Colonic mucosa (tissue), 4 donors: ENCODE results near the gene APOH. TPM values are rescaled to one million over a fixed set of nuclear protein-coding genes. Genes with fewer than 3 reads are reported as not detected.

Experiments
- DNase-seq: peaks from one replicate; pipeline ENCODE4 v3.0.0-alpha.2; 2020
- H3K27ac ChIP-seq: fragments of 200-600 bp; one replicate; pipeline ENCODE4 v1.8.0; 2021
- H3K27me3 ChIP-seq: fragments of 200-600 bp; one replicate; pipeline ENCODE4 v1.8.0; 2021
- H3K36me3 ChIP-seq: fragments of 200-600 bp; one replicate; pipeline ENCODE4 v1.8.0; 2021
- H3K4me1 ChIP-seq: fragments of 200-600 bp; one replicate; pipeline ENCODE4 v1.8.0; 2021; ENCODE audit warnings: mild to moderate bottlenecking
- H3K4me3 ChIP-seq: fragments of 200-600 bp; one replicate; pipeline ENCODE4 v1.8.0; 2021
- H3K9ac ChIP-seq, 2 donors: one replicate each; pipeline ENCODE4 v1.7.0; 2013; ENCODE audit warnings: control low read depth in 2 of 2, low read depth in 2 of 2, low read length in 2 of 2
- H3K9me3 ChIP-seq: fragments of 200-600 bp; one replicate; pipeline ENCODE4 v1.8.0; 2021
- intact Hi-C: fragments of 100-400 bp; cut with DNase I; formaldehyde crosslinking; loops from one replicate; pipeline ENCODE4 v1.14.1; 2022
- total RNA-seq, 2 donors: library from RNA; stranded (reverse); fragmentation: NEBNext Ultra II Directional in 1 of 2; extraction: Animal tissue kit (Norgen Biotek cat#: 25700) in 1 of 2; gene quantifications; one replicate each; pipeline ENCODE4 v1.2.1, GENCODE V29; 2021
- TF ChIP-seq, protein P1 (sequence below): fragments of 200-600 bp; IDR thresholded peaks from one replicate; pipeline ENCODE4 v1.8.0; 2022; ENCODE audit warnings: antibody characterized with exemption, mild to moderate bottlenecking
- donor health status: healthy.
- donor health status: DM: no; HTN: no; CAD: no.
- donor health status: DM: no; HTN: no; CAD: no.

Gene APOH
- total RNA-seq, 2 donors from 2014 or later = 1.1 to 5.1 TPM

DNA sequence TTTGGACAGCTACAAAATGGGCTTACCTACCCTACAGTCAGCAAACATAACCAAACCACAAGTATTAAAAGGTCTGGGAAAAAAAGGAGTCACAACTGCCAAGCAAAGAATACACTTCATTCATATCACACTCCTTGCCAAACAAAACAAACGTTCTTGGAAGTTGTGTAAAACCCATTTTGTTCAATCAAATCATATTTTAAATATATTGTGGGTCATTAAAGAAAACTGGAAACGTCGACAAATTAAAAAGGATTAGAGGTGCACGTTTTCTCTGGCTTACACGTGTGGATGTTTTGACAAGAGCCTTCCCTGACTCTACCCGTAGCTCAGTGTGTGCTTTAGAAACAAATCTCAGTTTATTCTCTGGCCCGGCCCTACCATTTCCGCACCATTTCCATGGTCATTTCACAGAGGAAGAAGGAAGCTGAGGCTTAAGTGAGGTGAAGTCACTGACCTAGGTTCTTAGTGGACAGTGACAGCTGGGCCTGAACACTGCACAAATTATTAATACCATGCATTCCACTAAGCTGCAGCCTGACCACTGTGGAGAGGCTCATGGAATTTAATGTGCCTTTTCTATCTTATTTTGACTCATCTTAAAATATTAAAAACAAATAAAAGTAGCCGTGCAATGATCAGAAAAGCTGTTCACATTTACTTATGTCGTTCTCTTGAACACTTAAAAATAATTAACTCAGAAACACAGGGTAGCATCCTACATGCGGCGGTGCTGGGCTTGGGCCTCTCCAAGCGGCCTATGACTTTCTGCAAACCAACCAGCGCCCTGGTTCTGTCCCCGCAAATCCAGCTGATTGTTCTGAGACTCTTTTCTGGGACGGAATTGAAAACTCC, 38.2 kb downstream of the APOH start:
- peak; percentile 23 for DNase-seq
- TF ChIP-seq, protein P1, sequence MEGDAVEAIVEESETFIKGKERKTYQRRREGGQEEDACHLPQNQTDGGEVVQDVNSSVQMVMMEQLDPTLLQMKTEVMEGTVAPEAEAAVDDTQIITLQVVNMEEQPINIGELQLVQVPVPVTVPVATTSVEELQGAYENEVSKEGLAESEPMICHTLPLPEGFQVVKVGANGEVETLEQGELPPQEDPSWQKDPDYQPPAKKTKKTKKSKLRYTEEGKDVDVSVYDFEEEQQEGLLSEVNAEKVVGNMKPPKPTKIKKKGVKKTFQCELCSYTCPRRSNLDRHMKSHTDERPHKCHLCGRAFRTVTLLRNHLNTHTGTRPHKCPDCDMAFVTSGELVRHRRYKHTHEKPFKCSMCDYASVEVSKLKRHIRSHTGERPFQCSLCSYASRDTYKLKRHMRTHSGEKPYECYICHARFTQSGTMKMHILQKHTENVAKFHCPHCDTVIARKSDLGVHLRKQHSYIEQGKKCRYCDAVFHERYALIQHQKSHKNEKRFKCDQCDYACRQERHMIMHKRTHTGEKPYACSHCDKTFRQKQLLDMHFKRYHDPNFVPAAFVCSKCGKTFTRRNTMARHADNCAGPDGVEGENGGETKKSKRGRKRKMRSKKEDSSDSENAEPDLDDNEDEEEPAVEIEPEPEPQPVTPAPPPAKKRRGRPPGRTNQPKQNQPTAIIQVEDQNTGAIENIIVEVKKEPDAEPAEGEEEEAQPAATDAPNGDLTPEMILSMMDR = no peak
- Histone ChIP-seq H3K9me3 (no peaks in the 10 kb centered on the region), H3K36me3 (no peaks in the 10 kb centered on the region), H3K27ac (peak overlapping the region; percentile 20), H3K4me3 (peak overlapping the region; percentile 90), H3K9ac (peak overlapping the region; percentile 37 to 55), H3K4me1 (no peaks in the 10 kb centered on the region), H3K27me3 (no peaks in the 10 kb centered on the region)
- intact Hi-C loops = no loop called here

DNA sequence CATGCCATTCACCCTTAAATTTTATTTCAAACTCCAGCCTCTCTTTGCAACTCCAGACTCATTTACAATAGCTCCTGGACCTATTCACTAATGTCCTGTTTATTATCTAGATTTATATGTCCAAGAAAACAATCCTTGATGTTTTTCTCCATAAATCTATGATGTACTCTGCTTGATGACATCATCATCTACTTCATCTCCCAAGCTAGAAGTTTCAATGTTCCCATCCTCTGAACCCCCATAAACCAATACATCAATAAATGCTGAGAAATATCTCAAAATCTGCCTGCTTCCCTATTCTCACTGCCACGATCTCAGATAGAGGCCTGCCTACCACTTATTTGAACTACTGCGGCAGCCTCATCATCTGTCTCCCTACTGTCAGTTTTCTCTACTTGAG, 41.5 kb downstream of the APOH start:
- Histone ChIP-seq H3K9me3 (no peaks in the 10 kb centered on the region), H3K4me1 (no peaks in the 10 kb centered on the region), H3K4me3 (no peak overlapping the region), H3K9ac (no peak overlapping the region), H3K27ac (no peak overlapping the region), H3K36me3 (no peaks in the 10 kb centered on the region), H3K27me3 (no peaks in the 10 kb centered on the region)
- TF ChIP-seq, protein P1 = no peak
- DNase-seq = no peak
- intact Hi-C loops = no loop called here

DNA sequence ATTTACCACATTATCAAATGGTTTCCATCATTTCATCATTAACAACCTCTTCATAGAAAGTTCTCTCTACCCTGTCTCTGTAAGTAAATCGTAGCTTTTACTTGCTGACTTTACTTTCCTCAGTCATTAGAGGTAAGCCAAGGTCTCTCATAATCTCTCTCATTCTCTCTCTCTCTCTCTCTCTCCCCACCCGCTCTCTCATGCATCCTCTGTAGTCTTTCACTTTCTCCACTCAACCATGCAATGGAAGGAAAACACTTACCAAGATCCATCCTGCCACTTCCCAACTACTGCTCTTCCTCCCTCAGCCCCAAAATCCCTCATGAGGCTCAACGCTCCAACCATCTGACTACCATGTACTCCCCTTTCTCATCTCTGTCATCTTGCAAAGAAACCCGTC, 43.4 kb downstream of the APOH start:
- Histone ChIP-seq H3K9me3 (no peaks in the 10 kb centered on the region), H3K4me3 (no peak overlapping the region), H3K9ac (no peak overlapping the region), H3K36me3 (no peaks in the 10 kb centered on the region), H3K27me3 (no peaks in the 10 kb centered on the region), H3K27ac (no peak overlapping the region), H3K4me1 (no peaks in the 10 kb centered on the region)
- no peak for DNase-seq
- intact Hi-C loops = no loop called here
- TF ChIP-seq, protein P1 = no peak

DNA sequence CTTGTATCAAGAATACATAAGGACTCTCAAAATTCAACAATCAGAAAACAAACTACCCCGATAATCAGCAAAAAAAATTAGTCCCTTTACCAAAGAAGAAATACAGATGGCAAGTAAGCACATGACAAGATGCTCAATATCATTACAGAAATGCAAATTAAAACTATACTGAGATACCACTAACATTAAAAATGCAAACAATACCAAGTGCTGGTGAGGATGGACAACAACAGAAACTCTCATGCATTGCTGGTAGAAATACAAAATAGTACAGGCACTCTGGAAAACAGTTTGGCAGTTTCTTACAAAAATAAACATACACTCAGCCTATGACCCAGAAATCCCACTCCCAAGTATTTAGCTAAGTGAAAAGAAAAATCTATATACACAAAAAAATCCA, 44.8 kb downstream of the APOH start:
- no peak overlapping the region for H3K4me3 ChIP-seq
- no peak for DNase-seq
- H3K27me3 ChIP-seq = no peaks in the 10 kb centered on the region
- no peak overlapping the region for H3K9ac ChIP-seq
- no peaks in the 10 kb centered on the region for H3K4me1 ChIP-seq
- H3K36me3 ChIP-seq = no peaks in the 10 kb centered on the region
- intact Hi-C loops = no loop called here
- no peak overlapping the region for H3K27ac ChIP-seq
- H3K9me3 ChIP-seq = no peaks in the 10 kb centered on the region
- TF ChIP-seq, protein P1 = no peak

DNA sequence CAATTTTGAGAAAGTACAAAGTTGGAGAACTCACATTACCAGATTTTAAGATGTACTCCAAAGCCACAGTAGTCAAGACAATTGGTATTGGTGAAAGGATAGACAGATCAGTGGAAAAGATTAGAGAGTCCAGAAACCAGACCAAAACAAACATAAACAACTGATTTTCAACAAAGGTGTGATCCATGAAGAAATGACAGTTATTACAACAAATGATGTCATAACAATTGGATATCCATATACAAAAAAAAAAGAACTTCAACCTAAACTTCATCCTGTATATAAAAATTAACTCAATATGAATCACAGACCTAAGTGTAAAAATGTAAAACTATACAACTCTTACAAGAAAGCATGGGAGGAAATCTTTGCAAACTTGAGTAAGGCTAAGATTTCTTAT, 45.7 kb downstream of the APOH start:
- Histone ChIP-seq H3K9me3 (no peaks in the 10 kb centered on the region), H3K4me1 (no peaks in the 10 kb centered on the region), H3K27me3 (no peaks in the 10 kb centered on the region), H3K4me3 (no peak overlapping the region), H3K27ac (no peak overlapping the region), H3K9ac (no peak overlapping the region), H3K36me3 (no peaks in the 10 kb centered on the region)
- DNase-seq = no peak
- intact Hi-C loops = no loop called here
- TF ChIP-seq, protein P1 = no peak
